Measurements from ENCODE around the gene DYRK1B.

DNA sequence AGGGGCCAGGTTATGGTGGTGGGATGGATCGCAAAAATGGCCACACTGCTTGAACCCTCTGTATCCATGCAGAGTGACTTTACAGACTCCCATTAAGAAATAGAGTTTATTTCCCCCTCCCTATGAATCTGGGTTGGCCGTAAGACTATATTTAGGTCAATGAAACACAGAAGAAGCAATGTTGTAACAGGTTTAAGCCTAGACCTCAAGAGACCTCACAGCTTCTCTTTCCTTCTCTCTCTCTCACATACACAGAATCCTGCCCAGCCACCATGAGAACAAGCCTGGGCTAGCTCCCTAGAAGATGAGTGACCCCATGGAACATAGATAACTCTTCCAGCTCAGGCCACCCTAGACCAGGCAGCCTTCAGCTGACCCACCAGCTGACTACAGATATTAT, 33.2 kb upstream of the DYRK1B start:
- TF ChIP-seq POLR2A (IDR thresholded peaks at IDR 0.05), result no peak
- TF ChIP-seq, protein P1, sequence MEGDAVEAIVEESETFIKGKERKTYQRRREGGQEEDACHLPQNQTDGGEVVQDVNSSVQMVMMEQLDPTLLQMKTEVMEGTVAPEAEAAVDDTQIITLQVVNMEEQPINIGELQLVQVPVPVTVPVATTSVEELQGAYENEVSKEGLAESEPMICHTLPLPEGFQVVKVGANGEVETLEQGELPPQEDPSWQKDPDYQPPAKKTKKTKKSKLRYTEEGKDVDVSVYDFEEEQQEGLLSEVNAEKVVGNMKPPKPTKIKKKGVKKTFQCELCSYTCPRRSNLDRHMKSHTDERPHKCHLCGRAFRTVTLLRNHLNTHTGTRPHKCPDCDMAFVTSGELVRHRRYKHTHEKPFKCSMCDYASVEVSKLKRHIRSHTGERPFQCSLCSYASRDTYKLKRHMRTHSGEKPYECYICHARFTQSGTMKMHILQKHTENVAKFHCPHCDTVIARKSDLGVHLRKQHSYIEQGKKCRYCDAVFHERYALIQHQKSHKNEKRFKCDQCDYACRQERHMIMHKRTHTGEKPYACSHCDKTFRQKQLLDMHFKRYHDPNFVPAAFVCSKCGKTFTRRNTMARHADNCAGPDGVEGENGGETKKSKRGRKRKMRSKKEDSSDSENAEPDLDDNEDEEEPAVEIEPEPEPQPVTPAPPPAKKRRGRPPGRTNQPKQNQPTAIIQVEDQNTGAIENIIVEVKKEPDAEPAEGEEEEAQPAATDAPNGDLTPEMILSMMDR (IDR thresholded peaks at IDR 0.05), result no peak
